ENCODE data around the gene SCYGR5. TPM values are rescaled to one million over a fixed set of nuclear protein-coding genes. Genes with fewer than 3 reads are reported as not detected.
A peak's percentile ranks its signal among the peaks of the same experiment; 100 is the strongest.
"Not testable (repeated sequence)": the region's sequence is repeated elsewhere in the genome, so short reads cannot be mapped to it uniquely, and the experiment has no call there.

The SCYGR5 gene
- total RNA-seq: not detected
- long read RNA-seq: 0 reads

- intact Hi-C loops (cut with DNase I); DNase-seq; H3K4me3 ChIP-seq; H3K4me1 ChIP-seq; H3K36me3 ChIP-seq; ATAC-seq; H3K9me3 ChIP-seq; H3K27me3 ChIP-seq; H3K27ac ChIP-seq: not testable (repeated sequence)
- 90% methylated on average over 2 of the region's 13 CpGs for WGBS (ENCODE audit: insufficient coverage, low coverage, low lambda C conversion rate, missing lambda C conversion rate)
Measured at GRCh38 chr2:227666631-227667170, at the start of gene SCYGR5. SCYGR5 (plus strand) TSS chr2:227666804; CDS start chr2:227666804, 0 bp downstream.

- Histone ChIP-seq H3K27me3 (no peaks in the 10 kb centered on the region), H3K4me1 (no peaks in the 10 kb centered on the region), H3K36me3 (no peaks in the 10 kb centered on the region), H3K4me3 (no peak within 1 kb of the TSS), H3K9me3 (no peaks in the 10 kb centered on the region), H3K27ac (no peak within 1 kb of the TSS)
- DNase-seq (no peak), ATAC-seq (peak; percentile 18 to 72 (median 52))
- WGBS (ENCODE audit: insufficient coverage, low coverage, low lambda C conversion rate, missing lambda C conversion rate): 56% methylated on average over 6 of the region's 20 CpGs
- intact Hi-C loops (cut with DNase I): no loop called here
- TF ChIP-seq CTCF (IDR thresholded peaks at IDR 0.05) (no peak), POLR2A (IDR thresholded peaks at IDR 0.05) (no peak)
Measured at GRCh38 chr2:227617316-227618230, 49.0 kb upstream of the SCYGR5 start, which contains the start of gene SCYGR4. SCYGR4 (plus strand) TSS chr2:227617498; CDS start chr2:227617498, 0 bp downstream.

- TF ChIP-seq POLR2A (IDR thresholded peaks at IDR 0.05) (no peak), CTCF (IDR thresholded peaks at IDR 0.05) (no peak)
- Histone ChIP-seq H3K27me3 (no peaks in the 10 kb centered on the region), H3K9me3 (no peaks in the 10 kb centered on the region), H3K27ac (no peak overlapping the region), H3K4me3 (no peak overlapping the region), H3K4me1 (no peaks in the 10 kb centered on the region), H3K36me3 (no peaks in the 10 kb centered on the region)
- DNase-seq (no peak), ATAC-seq (peak in 1 of 4 donors; percentile 17)
- intact Hi-C loops (cut with DNase I): no loop called here
Measured at GRCh38 chr2:227623226-227623625, 43.4 kb upstream of the SCYGR5 start.

GRCh38 chr2:227625420-227625819 is 41.2 kb upstream of the SCYGR5 start:
- DNase-seq (no peak), ATAC-seq (no peak)
- Histone ChIP-seq H3K27me3 (no peaks in the 10 kb centered on the region), H3K27ac (no peak overlapping the region), H3K36me3 (no peaks in the 10 kb centered on the region), H3K9me3 (no peaks in the 10 kb centered on the region), H3K4me1 (no peaks in the 10 kb centered on the region), H3K4me3 (no peak overlapping the region)
- intact Hi-C loops (cut with DNase I): no loop called here
- WGBS (ENCODE audit: insufficient coverage, low coverage, low lambda C conversion rate, missing lambda C conversion rate): 45% methylated on average over 2 of the region's 2 CpGs
- TF ChIP-seq POLR2A (IDR thresholded peaks at IDR 0.05) (no peak), CTCF (IDR thresholded peaks at IDR 0.05) (no peak)

- Histone ChIP-seq H3K4me1 (no peaks in the 10 kb centered on the region), H3K27me3 (no peaks in the 10 kb centered on the region), H3K4me3 (no peak overlapping the region), H3K9me3 (no peaks in the 10 kb centered on the region), H3K36me3 (no peaks in the 10 kb centered on the region), H3K27ac (no peak overlapping the region)
- intact Hi-C loops (cut with DNase I): no loop called here
- TF ChIP-seq POLR2A (IDR thresholded peaks at IDR 0.05) (no peak), CTCF (IDR thresholded peaks at IDR 0.05) (no peak)
- no peak for DNase-seq
- ATAC-seq: no peak
- WGBS (ENCODE audit: insufficient coverage, low coverage, low lambda C conversion rate, missing lambda C conversion rate): 98% methylated on average over 8 of the region's 10 CpGs
Measured at GRCh38 chr2:227626580-227627151, 39.9 kb upstream of the SCYGR5 start.

Data from right lobe of liver (tissue), 6 donors.